H9 (cell line): ENCODE measurements around the gene SRF. TPM values are rescaled to one million over a fixed set of nuclear protein-coding genes. Genes with fewer than 3 reads are reported as not detected.
"Not testable (repeated sequence)": the region's sequence is repeated elsewhere in the genome, so short reads cannot be mapped to it uniquely, and the experiment has no call there.

Experiments
- DNase-seq: peaks from one replicate; pipeline ENCODE4 v3.0.0-alpha.2; 2017
- H2AFZ ChIP-seq: one replicate; pipeline ENCODE4 v1.6.1; 2013; ENCODE audit warnings: mild to moderate bottlenecking, low read length, control low read depth, moderate library complexity
- H2AK5ac ChIP-seq: 2 replicates; pipeline ENCODE4 v1.6.1; 2013; ENCODE audit warnings: low read length, control low read depth, mixed read lengths; ENCODE audit not compliant: insufficient read length
- H2BK120ac ChIP-seq: one replicate; pipeline ENCODE4 v1.6.1; 2013; ENCODE audit warnings: low read depth, mild to moderate bottlenecking, low read length, control low read depth, inconsistent platforms; ENCODE audit not compliant: poor library complexity, severe bottlenecking
- H2BK12ac ChIP-seq: 2 replicates; pipeline ENCODE4 v1.6.1; 2013; ENCODE audit warnings: low read length, control low read depth, mixed read lengths, low read depth; ENCODE audit not compliant: insufficient read length
- H2BK15ac ChIP-seq: 2 replicates; pipeline ENCODE4 v1.6.1; 2013; ENCODE audit warnings: low read depth, low read length, control low read depth
- H2BK20ac ChIP-seq: one replicate; pipeline ENCODE4 v1.6.1; 2013; ENCODE audit warnings: low read depth, mild to moderate bottlenecking, low read length, control low read depth, inconsistent platforms; ENCODE audit not compliant: poor library complexity, severe bottlenecking
- H2BK5ac ChIP-seq: 2 replicates; pipeline ENCODE4 v1.6.1; 2013; ENCODE audit warnings: low read length, control low read depth, mixed read lengths; ENCODE audit not compliant: insufficient read length
- H3K14ac ChIP-seq: 2 replicates; pipeline ENCODE4 v1.6.1; 2013; ENCODE audit warnings: low read length, control low read depth; ENCODE audit not compliant: insufficient read depth
- H3K18ac ChIP-seq: 2 replicates; pipeline ENCODE4 v1.6.1; 2013; ENCODE audit warnings: low read depth, mild to moderate bottlenecking, mixed read lengths, low read length, control low read depth; ENCODE audit not compliant: insufficient read length
- H3K23ac ChIP-seq: 2 replicates; pipeline ENCODE4 v1.6.1; 2013; ENCODE audit warnings: low read length, control low read depth, mixed read lengths, low read depth; ENCODE audit not compliant: insufficient read length
- H3K23me2 ChIP-seq: 2 replicates; pipeline ENCODE4 v1.6.1; 2013; ENCODE audit warnings: low read depth, mild to moderate bottlenecking, mixed read lengths, low read length, control low read depth; ENCODE audit not compliant: insufficient read length, poor library complexity, severe bottlenecking
- H3K27ac ChIP-seq: 2 replicates; pipeline ENCODE4 v1.5.1; 2013; ENCODE audit warnings: low read length, control low read depth, mixed read lengths, low read depth; ENCODE audit not compliant: insufficient read length
- H3K27me3 ChIP-seq: 2 replicates; pipeline ENCODE4 v1.6.1; 2013; ENCODE audit warnings: low read length, control low read depth, inconsistent platforms; ENCODE audit not compliant: insufficient read depth
- H3K4ac ChIP-seq: 2 replicates; pipeline ENCODE4 v1.6.1; 2013; ENCODE audit warnings: low read depth, mild to moderate bottlenecking, control low read depth, inconsistent platforms, low read length, moderate library complexity
- H3K4me1 ChIP-seq: 2 replicates; pipeline ENCODE4 v1.6.1; 2013; ENCODE audit warnings: low read length, control low read depth, inconsistent platforms; ENCODE audit not compliant: insufficient read depth
- H3K4me2 ChIP-seq: 2 replicates; pipeline ENCODE4 v1.6.1; 2013; ENCODE audit warnings: low read length, control low read depth, mixed read lengths; ENCODE audit not compliant: insufficient read length, insufficient read depth
- H3K56ac ChIP-seq: 2 replicates; pipeline ENCODE4 v1.6.1; 2013; ENCODE audit warnings: low read depth, mild to moderate bottlenecking, mixed read lengths, low read length, control low read depth; ENCODE audit not compliant: insufficient read length
- H3K79me1 ChIP-seq: 2 replicates; pipeline ENCODE4 v1.6.1; 2013; ENCODE audit warnings: low read depth, mild to moderate bottlenecking, moderate library complexity, low read length, control low read depth, inconsistent platforms; ENCODE audit not compliant: insufficient read depth, poor library complexity, severe bottlenecking
- H3K79me2 ChIP-seq: 2 replicates; pipeline ENCODE4 v1.6.1; 2013; ENCODE audit warnings: low read length, control low read depth, inconsistent platforms; ENCODE audit not compliant: insufficient read depth
- H3K9ac ChIP-seq: 2 replicates; pipeline ENCODE4 v1.6.1; 2013; ENCODE audit warnings: low read length, control low read depth, mixed read lengths; ENCODE audit not compliant: insufficient read length; ENCODE audit errors: extremely low read depth
- H3K9me3 ChIP-seq: one replicate; pipeline ENCODE4 v1.6.1; 2013; ENCODE audit warnings: low read depth, low read length, inconsistent platforms; ENCODE audit not compliant: control insufficient read depth
- H3T11ph ChIP-seq: one replicate; pipeline ENCODE4 v1.6.1; 2013; ENCODE audit warnings: mild to moderate bottlenecking, low read length, control low read depth, inconsistent platforms
- H4K20me1 ChIP-seq: one replicate; pipeline ENCODE4 v1.6.1; 2013; ENCODE audit not compliant: control insufficient read depth, insufficient read length, insufficient read depth
- H4K5ac ChIP-seq: 2 replicates; pipeline ENCODE4 v1.6.1; 2013; ENCODE audit warnings: low read depth, mild to moderate bottlenecking, mixed read lengths, low read length, control low read depth; ENCODE audit not compliant: insufficient read length
- H4K8ac ChIP-seq: replicated peaks from 2 replicates; pipeline ENCODE4 v1.6.1; 2013; ENCODE audit warnings: low read length, control low read depth, mixed read lengths, low read depth; ENCODE audit not compliant: insufficient read length
- H4K91ac ChIP-seq: 2 replicates; pipeline ENCODE4 v1.6.1; 2013; ENCODE audit warnings: low read depth, mild to moderate bottlenecking, moderate library complexity, mixed read lengths, low read length, control low read depth; ENCODE audit not compliant: insufficient read length
- H3K27ac Mint-ChIP-seq, 3 experiments: 2 replicates in 2 of 3; 3 replicates in 1 of 3; pipeline ENCODE4 v1.8.0; 2020 to 2021; ENCODE audit warnings: mixed read lengths in 3 of 3, mild to moderate bottlenecking in 1 of 3, moderate library complexity in 1 of 3
- H3K27me3 Mint-ChIP-seq: 2 replicates; pipeline ENCODE4 v1.8.0; 2021; ENCODE audit warnings: low read depth, mild to moderate bottlenecking, moderate library complexity, mixed read lengths
- H3K36me3 Mint-ChIP-seq, 3 experiments: 2 replicates in 2 of 3; 3 replicates in 1 of 3; pipeline ENCODE4 v1.8.0; 2020 to 2021; ENCODE audit warnings: low read depth in 3 of 3, mixed read lengths in 3 of 3; ENCODE audit not compliant: insufficient read depth in 1 of 3
- H3K4me1 Mint-ChIP-seq, 2 experiments: 2 replicates each; pipeline ENCODE4 v1.8.0; 2020; ENCODE audit warnings: mixed read lengths in 2 of 2
- H3K4me3 Mint-ChIP-seq, 2 experiments: 2 replicates in 1 of 2; 3 replicates in 1 of 2; pipeline ENCODE4 v1.8.0; 2020 to 2021; ENCODE audit warnings: mild to moderate bottlenecking in 2 of 2, mixed read lengths in 2 of 2, moderate library complexity in 1 of 2
- H3K9me3 Mint-ChIP-seq, 2 experiments: 2 replicates in 1 of 2; 3 replicates in 1 of 2; pipeline ENCODE4 v1.8.0; 2020; ENCODE audit warnings: mild to moderate bottlenecking in 2 of 2, mixed read lengths in 2 of 2, moderate library complexity in 1 of 2
- WGBS: extraction: QIAGEN DNeasy Blood & Tissue Kit; methylation state at CpG from one replicate; pipeline ENCODE4 v1.1.7; 2013; ENCODE audit warnings: missing lambda C conversion rate, low lambda C conversion rate, mixed read lengths; ENCODE audit not compliant: insufficient read length; ENCODE audit errors: extremely low coverage; 5-methylcytosine and 5-hydroxymethylcytosine counted together
- total RNA-seq: library from RNA; stranded (reverse); gene quantifications from 2 replicates; pipeline ENCODE4 v1.2.1, GENCODE V29; 2021
- TF ChIP-seq, protein P1 (sequence below): fragments of 200-600 bp; sonication (generic); conservative IDR thresholded peaks from 3 replicates; pipeline ENCODE4 v1.8.0; 2021; ENCODE audit warnings: antibody characterized with exemption, mild to moderate bottlenecking

The SRF gene
- total RNA-seq, 1 experiment from 2014 or later, result 57.5 TPM

GRCh38 chr6:43130429-43130828, 40.6 kb upstream of the SRF start:
- WGBS, result no CpG with 5 or more reads among the region's 7 CpGs
- Histone ChIP-seq H2BK15ac (no peak overlapping the region), H4K8ac (no peak overlapping the region), H2AFZ (no peak overlapping the region), H2BK120ac (no peak overlapping the region), H3K79me1 (no peaks in the 10 kb centered on the region), H3K9ac (no peak overlapping the region), H3K23me2 (no peaks in the 10 kb centered on the region), H2BK12ac (no peak overlapping the region), H3K14ac (no peak overlapping the region; the same call in 1 of the 2 replicates), H3K27me3 (no peaks in the 10 kb centered on the region), H3K4me1 (no peaks in the 10 kb centered on the region), H2BK5ac (no peak overlapping the region), H3K23ac (no peak overlapping the region), H3K79me2 (no peaks in the 10 kb centered on the region), H2BK20ac (no peak overlapping the region), H3K56ac (no peak overlapping the region), H4K5ac (no peak overlapping the region), H3K27ac (no peak overlapping the region), H3K9me3 (no peaks in the 10 kb centered on the region), H4K91ac (no peak overlapping the region), H3K4ac (no peak overlapping the region), H3K18ac (no peak overlapping the region), H2AK5ac (no peak overlapping the region), H4K20me1 (no peaks in the 10 kb centered on the region), H3K4me2 (no peak overlapping the region), H3T11ph (no peak overlapping the region)
- H3K27me3 Mint-ChIP-seq, result no peaks in the 10 kb centered on the region
- no peak overlapping the region; a peak in 1 of 5 replicates for H3K4me3 Mint-ChIP-seq
- no peak for DNase-seq
- H3K27ac Mint-ChIP-seq, result peak overlapping the region in 1 of 3 experiments; percentile 40; a peak in 1 of 7 replicates
- peaks cover 21 to 31% of the 10 kb centered on the region in 2 experiments for H3K4me1 Mint-ChIP-seq
- TF ChIP-seq, protein P1, sequence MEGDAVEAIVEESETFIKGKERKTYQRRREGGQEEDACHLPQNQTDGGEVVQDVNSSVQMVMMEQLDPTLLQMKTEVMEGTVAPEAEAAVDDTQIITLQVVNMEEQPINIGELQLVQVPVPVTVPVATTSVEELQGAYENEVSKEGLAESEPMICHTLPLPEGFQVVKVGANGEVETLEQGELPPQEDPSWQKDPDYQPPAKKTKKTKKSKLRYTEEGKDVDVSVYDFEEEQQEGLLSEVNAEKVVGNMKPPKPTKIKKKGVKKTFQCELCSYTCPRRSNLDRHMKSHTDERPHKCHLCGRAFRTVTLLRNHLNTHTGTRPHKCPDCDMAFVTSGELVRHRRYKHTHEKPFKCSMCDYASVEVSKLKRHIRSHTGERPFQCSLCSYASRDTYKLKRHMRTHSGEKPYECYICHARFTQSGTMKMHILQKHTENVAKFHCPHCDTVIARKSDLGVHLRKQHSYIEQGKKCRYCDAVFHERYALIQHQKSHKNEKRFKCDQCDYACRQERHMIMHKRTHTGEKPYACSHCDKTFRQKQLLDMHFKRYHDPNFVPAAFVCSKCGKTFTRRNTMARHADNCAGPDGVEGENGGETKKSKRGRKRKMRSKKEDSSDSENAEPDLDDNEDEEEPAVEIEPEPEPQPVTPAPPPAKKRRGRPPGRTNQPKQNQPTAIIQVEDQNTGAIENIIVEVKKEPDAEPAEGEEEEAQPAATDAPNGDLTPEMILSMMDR, result no peak
- H3K36me3 Mint-ChIP-seq, result peaks cover 8 to 39% (median 38%) of the 10 kb centered on the region in 3 experiments; a peak in 6 of 7 replicates
- H3K9me3 Mint-ChIP-seq, result no peaks in the 10 kb centered on the region

DNA sequence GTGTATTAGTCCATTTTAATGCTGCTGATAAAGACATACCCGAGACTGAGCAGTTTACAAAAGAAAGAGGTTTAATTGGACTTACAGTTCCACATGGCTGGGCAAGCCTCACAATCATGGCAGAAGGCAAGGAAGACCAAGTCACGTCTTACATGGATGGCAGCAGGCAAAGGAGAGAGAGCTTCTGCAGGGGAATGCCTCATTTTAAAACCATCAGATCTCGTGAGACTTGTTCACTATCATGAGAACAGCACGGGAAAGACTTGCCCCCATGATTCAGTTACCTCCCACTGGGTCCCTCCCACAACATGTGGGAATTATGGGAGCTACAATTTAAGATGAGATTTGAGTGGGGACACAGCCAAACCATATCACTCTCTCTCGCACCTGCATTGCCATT, 39.7 kb upstream of the SRF start:
- H3K27ac ChIP-seq, H3K9ac ChIP-seq, H3K79me2 ChIP-seq, H3K23me2 ChIP-seq, H3K14ac ChIP-seq, H2AFZ ChIP-seq, H2BK20ac ChIP-seq, H3T11ph ChIP-seq, H3K23ac ChIP-seq, H4K5ac ChIP-seq, H3K4me3 Mint-ChIP-seq, H4K91ac ChIP-seq, H4K20me1 ChIP-seq, H3K4ac ChIP-seq, H3K9me3 Mint-ChIP-seq, DNase-seq, H3K79me1 ChIP-seq, H4K8ac ChIP-seq, H3K27me3 Mint-ChIP-seq, H3K18ac ChIP-seq, H2BK12ac ChIP-seq, H2BK15ac ChIP-seq, H3K27me3 ChIP-seq, H2BK5ac ChIP-seq, H3K56ac ChIP-seq, H3K4me1 ChIP-seq, H3K4me2 ChIP-seq, H3K9me3 ChIP-seq, H2AK5ac ChIP-seq, H2BK120ac ChIP-seq: not testable (repeated sequence)
- no CpG with 5 or more reads among the region's 5 CpGs for WGBS
- Mint-ChIP-seq H3K27ac (peak overlapping the region in 1 of 3 experiments; percentile 8; a peak in 2 of 7 replicates), H3K4me1 (peaks cover 12 to 21% of the 10 kb centered on the region in 2 experiments), H3K36me3 (peaks cover 8 to 39% (median 38%) of the 10 kb centered on the region in 3 experiments; a peak in 6 of 7 replicates)
